Lower leg skin (tissue), 4 donors: ENCODE measurements around the gene NISCH. TPM values are rescaled to one million over a fixed set of nuclear protein-coding genes. Genes with fewer than 3 reads are reported as not detected.

ENCODE experiments used
- DNase-seq, 2 donors: peaks; one replicate each; pipeline ENCODE4 v3.0.0-alpha.2; 2019; ENCODE audit warnings: low spot score in 2 of 2
- H3K4me3 ChIP-seq: fragments of 200-600 bp; sonication (generic); 2 replicates; pipeline ENCODE4 v1.5.1; 2017; ENCODE audit warnings: mild to moderate bottlenecking, low read depth; ENCODE audit not compliant: poor library complexity, severe bottlenecking
- POLR2A ChIP-seq, 2 donors: fragments of 450-650 bp; IDR thresholded peaks; one replicate each; pipeline ENCODE4 v1.6.1; 2016 to 2017; ENCODE audit warnings: antibody characterized with exemption in 2 of 2, mild to moderate bottlenecking in 1 of 2, moderate library complexity in 1 of 2
- WGBS, 2 donors: methylation state at CpG; one replicate each; pipeline ENCODE4 v1.1.5; 2018; 5-methylcytosine and 5-hydroxymethylcytosine counted together
- intact Hi-C: fragments of 100-400 bp; cut with DNase I; formaldehyde crosslinking; loops from one replicate; pipeline ENCODE4 v1.15.0; 2023; ENCODE audit warnings: low total_unique reads
- total RNA-seq, 4 donors: library from RNA; depleted of rRNA; stranded (reverse); fragments of >200 nt; gene quantifications; one replicate each; pipeline ENCODE4 v1.1.0, GENCODE V29; 2016
- TF ChIP-seq, protein P1 (sequence below), 3 donors: fragments of 450-650 bp; IDR thresholded peaks; one replicate each; pipeline ENCODE4 v1.5.1; 2016; ENCODE audit warnings: antibody characterized with exemption in 3 of 3, mild to moderate bottlenecking in 3 of 3, moderate library complexity in 2 of 3

NISCH gene
- total RNA-seq, 4 donors from 2014 or later: 69.9 to 133 (median 85.9) TPM

DNA sequence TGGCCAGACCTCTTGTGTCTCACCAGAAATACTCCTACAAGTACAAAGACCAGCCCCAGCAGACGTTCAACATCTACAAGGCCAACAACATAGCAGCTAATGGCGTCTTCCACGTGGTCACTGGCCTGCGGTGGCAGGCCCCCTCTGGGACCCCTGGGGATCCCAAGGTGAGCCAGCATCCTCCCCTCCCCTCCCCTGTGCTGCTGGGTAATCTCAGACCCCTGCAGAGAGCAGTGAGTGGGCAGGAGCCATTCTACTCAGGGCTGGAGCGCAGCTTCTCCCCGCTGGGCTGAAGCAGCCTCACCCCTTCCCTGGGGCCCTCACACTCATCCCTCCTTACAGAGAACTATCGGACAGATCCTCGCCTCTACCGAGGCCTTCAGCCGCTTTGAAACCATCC, 49.6 kb downstream of the NISCH start:
- H3K4me3 ChIP-seq: no peak overlapping the region
- WGBS, 2 donors: 89 to 90% methylated on average over 8 to 10 of the region's 10 CpGs
- intact Hi-C loops: no loop called here
- TF ChIP-seq, protein P1, sequence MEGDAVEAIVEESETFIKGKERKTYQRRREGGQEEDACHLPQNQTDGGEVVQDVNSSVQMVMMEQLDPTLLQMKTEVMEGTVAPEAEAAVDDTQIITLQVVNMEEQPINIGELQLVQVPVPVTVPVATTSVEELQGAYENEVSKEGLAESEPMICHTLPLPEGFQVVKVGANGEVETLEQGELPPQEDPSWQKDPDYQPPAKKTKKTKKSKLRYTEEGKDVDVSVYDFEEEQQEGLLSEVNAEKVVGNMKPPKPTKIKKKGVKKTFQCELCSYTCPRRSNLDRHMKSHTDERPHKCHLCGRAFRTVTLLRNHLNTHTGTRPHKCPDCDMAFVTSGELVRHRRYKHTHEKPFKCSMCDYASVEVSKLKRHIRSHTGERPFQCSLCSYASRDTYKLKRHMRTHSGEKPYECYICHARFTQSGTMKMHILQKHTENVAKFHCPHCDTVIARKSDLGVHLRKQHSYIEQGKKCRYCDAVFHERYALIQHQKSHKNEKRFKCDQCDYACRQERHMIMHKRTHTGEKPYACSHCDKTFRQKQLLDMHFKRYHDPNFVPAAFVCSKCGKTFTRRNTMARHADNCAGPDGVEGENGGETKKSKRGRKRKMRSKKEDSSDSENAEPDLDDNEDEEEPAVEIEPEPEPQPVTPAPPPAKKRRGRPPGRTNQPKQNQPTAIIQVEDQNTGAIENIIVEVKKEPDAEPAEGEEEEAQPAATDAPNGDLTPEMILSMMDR (IDR thresholded peaks at IDR 0.05): no peak
- TF ChIP-seq POLR2A (IDR thresholded peaks at IDR 0.05): no peak
- DNase-seq: no peak

DNA sequence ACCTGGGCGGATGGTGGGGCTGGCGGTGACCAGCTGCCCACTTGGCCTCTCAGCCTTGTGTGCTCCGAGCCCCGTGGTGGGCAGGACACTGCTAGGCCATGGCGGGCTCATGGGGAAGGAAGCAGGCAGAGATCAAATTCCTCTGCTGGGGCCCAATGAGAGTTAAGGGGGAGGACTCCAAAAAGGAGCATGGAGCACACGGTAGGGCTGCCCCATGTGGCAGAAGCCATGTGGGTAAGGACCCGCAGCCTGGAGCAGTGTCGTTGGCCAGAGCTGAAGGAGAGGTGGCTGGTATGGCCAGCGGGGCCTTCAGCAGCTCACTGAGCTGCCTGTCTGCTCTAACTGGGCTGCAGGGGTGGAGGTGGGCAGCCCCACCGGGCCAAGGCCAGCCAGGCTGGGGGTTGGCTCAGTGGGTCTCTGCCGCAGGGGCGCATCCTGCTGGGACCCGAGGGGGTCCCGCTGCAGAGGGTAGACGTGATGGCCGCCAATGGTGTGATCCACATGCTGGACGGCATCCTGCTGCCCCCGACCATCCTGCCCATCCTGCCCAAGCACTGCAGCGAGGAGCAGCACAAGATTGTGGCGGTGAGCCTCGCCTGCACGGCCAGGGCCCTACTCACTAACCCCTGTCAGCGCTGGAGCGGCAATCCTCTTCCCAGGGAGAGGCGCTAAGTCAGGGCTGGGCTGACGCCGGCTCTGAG, 51.0 kb downstream of the NISCH start:
- H3K4me3 ChIP-seq: no peak overlapping the region
- no peak for TF ChIP-seq POLR2A (IDR thresholded peaks at IDR 0.05)
- TF ChIP-seq, protein P1 (IDR thresholded peaks at IDR 0.05): no peak
- DNase-seq: no peak
- 86 to 88% methylated on average over 24 to 27 of the region's 27 CpGs for WGBS, 2 donors
- intact Hi-C loops: no loop called here

DNA sequence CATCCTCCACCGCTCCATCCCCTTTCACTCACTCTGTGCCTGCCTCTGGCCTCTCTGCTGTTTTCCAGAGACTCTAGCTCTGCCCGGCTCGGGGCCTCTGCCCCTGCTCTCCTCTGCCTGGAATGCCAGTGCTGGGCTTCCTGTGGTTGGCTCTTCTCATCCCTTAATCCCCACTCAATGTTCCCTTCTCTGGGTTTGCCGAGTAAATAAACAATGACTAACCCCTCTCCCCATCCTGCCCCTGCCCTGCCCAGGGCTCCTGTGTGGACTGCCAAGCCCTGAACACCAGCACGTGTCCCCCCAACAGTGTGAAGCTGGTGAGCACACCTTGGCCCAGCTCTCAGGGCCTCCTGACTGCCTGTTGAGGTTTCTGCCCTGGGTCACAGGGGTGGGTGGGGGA, 52.0 kb downstream of the NISCH start:
- intact Hi-C loops: no loop called here
- WGBS, 2 donors: 78 to 87% methylated on average over 5 of the region's 5 CpGs
- H3K4me3 ChIP-seq: no peak overlapping the region
- no peak for TF ChIP-seq POLR2A (IDR thresholded peaks at IDR 0.05)
- TF ChIP-seq, protein P1 (IDR thresholded peaks at IDR 0.05): no peak
- no peak for DNase-seq

DNA sequence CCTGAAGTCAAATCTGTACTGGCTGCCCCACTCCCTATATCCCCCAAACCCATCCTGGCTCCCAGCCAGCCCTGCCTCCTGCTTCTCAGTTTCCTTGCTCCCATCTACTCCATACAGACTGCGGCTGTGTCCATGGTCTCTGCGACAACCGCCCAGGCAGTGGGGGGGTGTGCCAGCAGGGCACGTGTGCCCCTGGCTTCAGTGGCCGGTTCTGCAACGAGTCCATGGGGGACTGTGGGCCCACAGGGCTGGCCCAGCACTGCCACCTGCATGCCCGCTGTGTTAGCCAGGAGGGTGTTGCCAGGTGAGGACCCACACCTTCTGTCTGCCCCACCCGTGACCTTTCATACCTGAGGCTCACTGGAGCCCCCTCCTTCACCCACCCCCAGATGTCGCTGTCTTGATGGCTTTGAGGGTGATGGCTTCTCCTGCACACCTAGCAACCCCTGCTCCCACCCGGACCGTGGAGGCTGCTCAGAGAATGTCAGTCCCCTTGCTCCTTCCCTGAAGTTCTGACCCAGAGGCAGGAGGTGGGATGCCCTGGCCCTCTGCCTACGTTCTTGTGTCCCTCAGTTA, 54.4 kb downstream of the NISCH start:
- intact Hi-C loops: no loop called here
- WGBS, 2 donors: 66 to 81% methylated on average over 11 of the region's 12 CpGs
- no peak for DNase-seq
- no peak overlapping the region for H3K4me3 ChIP-seq
- no peak for TF ChIP-seq POLR2A (IDR thresholded peaks at IDR 0.05)

DNA sequence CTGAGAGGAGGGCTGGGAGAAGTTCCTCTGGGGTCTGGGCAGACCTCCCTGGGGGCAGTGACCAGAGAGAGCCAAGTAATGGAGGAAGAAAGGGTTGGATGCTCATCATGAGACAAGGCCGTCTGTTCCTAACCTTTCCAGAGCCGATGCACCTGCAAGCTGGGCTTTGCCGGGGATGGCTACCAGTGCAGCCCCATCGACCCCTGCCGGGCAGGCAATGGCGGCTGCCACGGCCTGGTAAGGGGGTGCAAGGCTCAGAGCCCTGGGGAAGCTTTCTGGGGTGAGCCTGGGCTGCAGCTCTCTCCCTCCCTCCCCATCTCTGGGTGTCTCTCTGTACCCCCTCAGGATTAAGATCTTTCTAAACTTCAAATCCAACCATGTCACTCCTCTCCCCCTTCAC, 56.1 kb downstream of the NISCH start:
- H3K4me3 ChIP-seq: no peak overlapping the region
- 80 to 90% methylated on average over 7 of the region's 7 CpGs for WGBS, 2 donors
- no peak for DNase-seq
- intact Hi-C loops: no loop called here
- no peak for TF ChIP-seq POLR2A (IDR thresholded peaks at IDR 0.05)
- TF ChIP-seq, protein P1 (IDR thresholded peaks at IDR 0.05): no peak

DNA sequence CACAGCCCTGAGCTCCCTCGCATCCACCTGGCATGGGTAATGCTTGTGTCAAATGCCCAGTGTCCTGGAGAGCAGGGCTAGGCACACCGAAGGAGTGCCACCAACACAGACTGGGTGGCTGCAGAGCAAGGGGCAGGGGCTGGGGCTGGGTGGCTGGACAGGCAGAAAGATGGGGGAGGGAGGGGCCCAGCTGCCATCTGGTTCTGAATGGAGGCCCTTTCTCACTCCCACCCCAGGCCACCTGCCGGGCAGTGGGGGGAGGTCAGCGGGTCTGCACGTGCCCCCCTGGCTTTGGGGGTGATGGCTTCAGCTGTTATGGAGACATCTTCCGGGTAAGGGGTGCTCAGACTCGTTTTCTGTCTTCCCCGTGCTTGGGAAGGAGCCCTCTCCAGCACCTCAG, 56.7 kb downstream of the NISCH start:
- intact Hi-C loops: no loop called here
- DNase-seq: no peak
- TF ChIP-seq, protein P1 (IDR thresholded peaks at IDR 0.05): no peak
- TF ChIP-seq POLR2A (IDR thresholded peaks at IDR 0.05): no peak
- 71 to 79% methylated on average over 8 of the region's 8 CpGs for WGBS, 2 donors
- H3K4me3 ChIP-seq: no peak overlapping the region
